ENCODE data around the gene SEPTIN10. TPM values are rescaled to one million over a fixed set of nuclear protein-coding genes. Genes with fewer than 3 reads are reported as not detected.
A peak's percentile ranks its signal among the peaks of the same experiment; 100 is the strongest.

Gene SEPTIN10
- total and polyA plus RNA-seq, 2 experiments from 2014 or later = 52.3 to 85.1 TPM

DNA sequence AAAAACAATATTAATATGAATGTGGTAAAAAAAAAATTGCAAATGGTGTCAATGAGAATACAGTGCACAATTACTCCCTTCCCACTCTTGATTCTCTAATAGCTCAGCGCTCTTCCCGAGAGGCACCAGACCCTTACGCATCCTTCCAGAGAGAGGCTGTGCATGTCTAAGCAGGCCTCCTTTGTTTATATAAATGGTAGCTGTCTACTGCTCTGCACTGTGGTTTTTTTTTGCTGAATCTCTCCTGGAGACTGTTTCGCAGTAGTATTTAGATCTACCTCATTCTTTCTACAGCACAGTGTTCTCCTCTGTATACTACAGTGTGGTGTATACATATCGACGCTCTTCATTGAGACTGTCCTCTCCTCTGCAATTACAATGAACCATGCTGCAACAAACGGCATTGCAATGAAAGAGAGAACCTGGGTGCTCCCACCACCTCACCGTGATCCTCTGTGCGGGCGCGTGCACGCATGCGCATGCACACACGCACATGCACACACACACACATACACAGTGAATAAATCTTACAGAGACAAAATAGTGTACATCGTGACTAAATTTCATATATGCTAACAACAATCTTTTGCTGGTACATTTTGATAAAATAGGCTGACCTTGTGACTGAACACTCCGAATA is 19.4 kb downstream of the SEPTIN10 start:
- Mint-ChIP-seq H3K27me3 (ENCODE audit: insufficient read depth, low read depth, poor library complexity) (no peaks in the 10 kb centered on the region), H3K4me3 (no peak overlapping the region), H3K4me1 (peaks cover 6% of the 10 kb centered on the region; the same call in 2 of the 3 replicates), H3K27ac (peak overlapping the region; percentile 11; the same call in 1 of the 2 replicates), H3K36me3 (ENCODE audit: low read depth) (peaks cover 5% of the 10 kb centered on the region; the same call in 2 of the 3 replicates), H3K9me3 (no peaks in the 10 kb centered on the region)
- Histone ChIP-seq H3K4me2 (no peak overlapping the region), H3K27me3 (ENCODE audit: insufficient read depth) (no peaks in the 10 kb centered on the region), H3K36me3 (ENCODE audit: insufficient read depth) (no peaks in the 10 kb centered on the region), H3K27ac (ENCODE audit: low read depth) (no peak overlapping the region), H2AFZ (no peak overlapping the region), H3K4me3 (no peak overlapping the region), H3K9me2 (ENCODE audit: insufficient read depth) (no peaks in the 10 kb centered on the region), H3K79me2 (replicated peaks; ENCODE audit: insufficient read depth) (peaks cover 74% of the 10 kb centered on the region), H3K4me1 (ENCODE audit: insufficient read depth) (no peaks in the 10 kb centered on the region), H3F3A (replicated peaks; ENCODE audit: low read depth) (no peaks in the 10 kb centered on the region), H4K20me1 (replicated peaks; ENCODE audit: insufficient read depth) (peaks cover 16% of the 10 kb centered on the region; the same call in 1 of the 2 replicates)
- ATAC-seq = no peak
- no peak for DNase-seq (ENCODE audit: low spot score)
- TF ChIP-seq, protein P1, sequence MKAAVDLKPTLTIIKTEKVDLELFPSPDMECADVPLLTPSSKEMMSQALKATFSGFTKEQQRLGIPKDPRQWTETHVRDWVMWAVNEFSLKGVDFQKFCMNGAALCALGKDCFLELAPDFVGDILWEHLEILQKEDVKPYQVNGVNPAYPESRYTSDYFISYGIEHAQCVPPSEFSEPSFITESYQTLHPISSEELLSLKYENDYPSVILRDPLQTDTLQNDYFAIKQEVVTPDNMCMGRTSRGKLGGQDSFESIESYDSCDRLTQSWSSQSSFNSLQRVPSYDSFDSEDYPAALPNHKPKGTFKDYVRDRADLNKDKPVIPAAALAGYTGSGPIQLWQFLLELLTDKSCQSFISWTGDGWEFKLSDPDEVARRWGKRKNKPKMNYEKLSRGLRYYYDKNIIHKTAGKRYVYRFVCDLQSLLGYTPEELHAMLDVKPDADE (IDR thresholded peaks at IDR 0.05) = no peak
- TF ChIP-seq STAT1 (IDR thresholded peaks at IDR 0.05; ENCODE audit: unreplicated experiment) = no peak

DNA sequence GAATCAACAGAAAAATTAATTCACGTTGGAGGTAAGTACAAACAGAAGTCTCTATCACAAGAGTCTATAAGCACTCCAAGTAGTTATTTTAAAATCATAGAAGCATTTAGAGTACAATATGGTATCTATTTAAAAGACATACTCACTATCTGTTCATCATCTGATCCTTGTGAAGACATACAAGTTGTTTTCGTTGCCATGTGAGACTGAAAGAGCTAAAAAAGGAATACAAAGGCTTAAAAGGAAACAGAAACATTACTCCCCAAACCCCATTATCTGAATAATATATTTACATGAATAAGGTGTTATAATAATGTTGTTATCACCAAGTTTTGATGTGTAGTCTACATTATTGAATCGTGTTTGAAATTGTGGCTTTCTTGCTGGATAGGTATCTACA is 20.9 kb downstream of the SEPTIN10 start:
- no peak for DNase-seq (ENCODE audit: low spot score)
- Histone ChIP-seq H3K4me3 (no peak overlapping the region), H4K20me1 (replicated peaks; ENCODE audit: insufficient read depth) (peaks cover 11% of the 10 kb centered on the region; the same call in 1 of the 2 replicates), H3K4me1 (ENCODE audit: insufficient read depth) (no peaks in the 10 kb centered on the region), H3K4me2 (no peak overlapping the region), H3K79me2 (replicated peaks; ENCODE audit: insufficient read depth) (peaks cover 59% of the 10 kb centered on the region), H3K36me3 (ENCODE audit: insufficient read depth) (no peaks in the 10 kb centered on the region), H3K9me2 (ENCODE audit: insufficient read depth) (no peaks in the 10 kb centered on the region), H3K27ac (ENCODE audit: low read depth) (no peak overlapping the region), H3K27me3 (ENCODE audit: insufficient read depth) (no peaks in the 10 kb centered on the region), H2AFZ (no peak overlapping the region), H3F3A (replicated peaks; ENCODE audit: low read depth) (no peaks in the 10 kb centered on the region)
- H3K36me3 Mint-ChIP-seq (ENCODE audit: low read depth) = peaks cover 5% of the 10 kb centered on the region; the same call in 2 of the 3 replicates
- H3K9me3 Mint-ChIP-seq = no peaks in the 10 kb centered on the region
- ATAC-seq = no peak
- H3K4me1 Mint-ChIP-seq = peaks cover 6% of the 10 kb centered on the region; the same call in 2 of the 3 replicates
- H3K27me3 Mint-ChIP-seq (ENCODE audit: insufficient read depth, low read depth, poor library complexity) = no peaks in the 10 kb centered on the region
- H3K4me3 Mint-ChIP-seq = no peak overlapping the region
- no peak overlapping the region for H3K27ac Mint-ChIP-seq
- TF ChIP-seq CREB1 (CRISPR knock-in tag; IDR thresholded peaks at IDR 0.05; ENCODE audit: low read depth) (no peak), STAT1 (IDR thresholded peaks at IDR 0.05; ENCODE audit: unreplicated experiment) (no peak), NANOG (IDR thresholded peaks at IDR 0.05; ENCODE audit: borderline replicate concordance) (no peak), EZH2 (IDR thresholded peaks at IDR 0.05; ENCODE audit: low read depth, unreplicated experiment) (no peak), POLR2AphosphoS5 (IDR thresholded peaks at IDR 0.05; ENCODE audit: low read depth) (no peak), ZNF114 (CRISPR knock-in tag; IDR thresholded peaks at IDR 0.05) (no peak), EZH2phosphoT487 (IDR thresholded peaks at IDR 0.05; ENCODE audit: unreplicated experiment) (no peak), JUNB (IDR thresholded peaks at IDR 0.05; ENCODE audit: unreplicated experiment) (no peak)
- TF ChIP-seq, protein P1 (IDR thresholded peaks at IDR 0.05) = no peak
- TF ChIP-seq, protein P2, sequence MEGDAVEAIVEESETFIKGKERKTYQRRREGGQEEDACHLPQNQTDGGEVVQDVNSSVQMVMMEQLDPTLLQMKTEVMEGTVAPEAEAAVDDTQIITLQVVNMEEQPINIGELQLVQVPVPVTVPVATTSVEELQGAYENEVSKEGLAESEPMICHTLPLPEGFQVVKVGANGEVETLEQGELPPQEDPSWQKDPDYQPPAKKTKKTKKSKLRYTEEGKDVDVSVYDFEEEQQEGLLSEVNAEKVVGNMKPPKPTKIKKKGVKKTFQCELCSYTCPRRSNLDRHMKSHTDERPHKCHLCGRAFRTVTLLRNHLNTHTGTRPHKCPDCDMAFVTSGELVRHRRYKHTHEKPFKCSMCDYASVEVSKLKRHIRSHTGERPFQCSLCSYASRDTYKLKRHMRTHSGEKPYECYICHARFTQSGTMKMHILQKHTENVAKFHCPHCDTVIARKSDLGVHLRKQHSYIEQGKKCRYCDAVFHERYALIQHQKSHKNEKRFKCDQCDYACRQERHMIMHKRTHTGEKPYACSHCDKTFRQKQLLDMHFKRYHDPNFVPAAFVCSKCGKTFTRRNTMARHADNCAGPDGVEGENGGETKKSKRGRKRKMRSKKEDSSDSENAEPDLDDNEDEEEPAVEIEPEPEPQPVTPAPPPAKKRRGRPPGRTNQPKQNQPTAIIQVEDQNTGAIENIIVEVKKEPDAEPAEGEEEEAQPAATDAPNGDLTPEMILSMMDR (conservative IDR thresholded peaks at IDR 0.05; ENCODE audit: low read depth in 2 of 2) = no peak
- TF ChIP-seq, protein P3, sequence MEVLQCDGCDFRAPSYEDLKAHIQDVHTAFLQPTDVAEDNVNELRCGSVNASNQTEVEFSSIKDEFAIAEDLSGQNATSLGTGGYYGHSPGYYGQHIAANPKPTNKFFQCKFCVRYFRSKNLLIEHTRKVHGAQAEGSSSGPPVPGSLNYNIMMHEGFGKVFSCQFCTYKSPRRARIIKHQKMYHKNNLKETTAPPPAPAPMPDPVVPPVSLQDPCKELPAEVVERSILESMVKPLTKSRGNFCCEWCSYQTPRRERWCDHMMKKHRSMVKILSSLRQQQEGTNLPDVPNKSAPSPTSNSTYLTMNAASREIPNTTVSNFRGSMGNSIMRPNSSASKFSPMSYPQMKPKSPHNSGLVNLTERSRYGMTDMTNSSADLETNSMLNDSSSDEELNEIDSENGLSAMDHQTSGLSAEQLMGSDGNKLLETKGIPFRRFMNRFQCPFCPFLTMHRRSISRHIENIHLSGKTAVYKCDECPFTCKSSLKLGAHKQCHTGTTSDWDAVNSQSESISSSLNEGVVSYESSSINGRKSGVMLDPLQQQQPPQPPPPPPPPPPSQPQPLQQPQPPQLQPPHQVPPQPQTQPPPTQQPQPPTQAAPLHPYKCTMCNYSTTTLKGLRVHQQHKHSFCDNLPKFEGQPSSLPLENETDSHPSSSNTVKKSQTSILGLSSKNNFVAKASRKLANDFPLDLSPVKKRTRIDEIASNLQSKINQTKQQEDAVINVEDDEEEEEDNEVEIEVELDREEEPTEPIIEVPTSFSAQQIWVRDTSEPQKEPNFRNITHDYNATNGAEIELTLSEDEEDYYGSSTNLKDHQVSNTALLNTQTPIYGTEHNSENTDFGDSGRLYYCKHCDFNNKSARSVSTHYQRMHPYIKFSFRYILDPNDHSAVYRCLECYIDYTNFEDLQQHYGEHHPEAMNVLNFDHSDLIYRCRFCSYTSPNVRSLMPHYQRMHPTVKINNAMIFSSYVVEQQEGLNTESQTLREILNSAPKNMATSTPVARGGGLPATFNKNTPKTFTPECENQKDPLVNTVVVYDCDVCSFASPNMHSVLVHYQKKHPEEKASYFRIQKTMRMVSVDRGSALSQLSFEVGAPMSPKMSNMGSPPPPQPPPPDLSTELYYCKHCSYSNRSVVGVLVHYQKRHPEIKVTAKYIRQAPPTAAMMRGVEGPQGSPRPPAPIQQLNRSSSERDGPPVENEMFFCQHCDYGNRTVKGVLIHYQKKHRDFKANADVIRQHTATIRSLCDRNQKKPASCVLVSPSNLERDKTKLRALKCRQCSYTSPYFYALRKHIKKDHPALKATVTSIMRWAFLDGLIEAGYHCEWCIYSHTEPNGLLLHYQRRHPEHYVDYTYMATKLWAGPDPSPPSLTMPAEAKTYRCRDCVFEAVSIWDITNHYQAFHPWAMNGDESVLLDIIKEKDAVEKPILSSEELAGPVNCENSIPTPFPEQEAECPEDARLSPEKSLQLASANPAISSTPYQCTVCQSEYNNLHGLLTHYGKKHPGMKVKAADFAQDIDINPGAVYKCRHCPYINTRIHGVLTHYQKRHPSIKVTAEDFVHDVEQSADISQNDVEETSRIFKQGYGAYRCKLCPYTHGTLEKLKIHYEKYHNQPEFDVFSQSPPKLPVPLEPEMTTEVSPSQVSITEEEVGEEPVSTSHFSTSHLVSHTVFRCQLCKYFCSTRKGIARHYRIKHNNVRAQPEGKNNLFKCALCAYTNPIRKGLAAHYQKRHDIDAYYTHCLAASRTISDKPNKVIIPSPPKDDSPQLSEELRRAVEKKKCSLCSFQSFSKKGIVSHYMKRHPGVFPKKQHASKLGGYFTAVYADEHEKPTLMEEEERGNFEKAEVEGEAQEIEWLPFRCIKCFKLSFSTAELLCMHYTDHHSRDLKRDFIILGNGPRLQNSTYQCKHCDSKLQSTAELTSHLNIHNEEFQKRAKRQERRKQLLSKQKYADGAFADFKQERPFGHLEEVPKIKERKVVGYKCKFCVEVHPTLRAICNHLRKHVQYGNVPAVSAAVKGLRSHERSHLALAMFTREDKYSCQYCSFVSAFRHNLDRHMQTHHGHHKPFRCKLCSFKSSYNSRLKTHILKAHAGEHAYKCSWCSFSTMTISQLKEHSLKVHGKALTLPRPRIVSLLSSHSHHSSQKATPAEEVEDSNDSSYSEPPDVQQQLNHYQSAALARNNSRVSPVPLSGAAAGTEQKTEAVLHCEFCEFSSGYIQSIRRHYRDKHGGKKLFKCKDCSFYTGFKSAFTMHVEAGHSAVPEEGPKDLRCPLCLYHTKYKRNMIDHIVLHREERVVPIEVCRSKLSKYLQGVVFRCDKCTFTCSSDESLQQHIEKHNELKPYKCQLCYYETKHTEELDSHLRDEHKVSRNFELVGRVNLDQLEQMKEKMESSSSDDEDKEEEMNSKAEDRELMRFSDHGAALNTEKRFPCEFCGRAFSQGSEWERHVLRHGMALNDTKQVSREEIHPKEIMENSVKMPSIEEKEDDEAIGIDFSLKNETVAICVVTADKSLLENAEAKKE (CRISPR knock-in tag; IDR thresholded peaks at IDR 0.05) = no peak
